Activated CD8-positive, alpha-beta memory T cell treated with anti-CD3 and anti-CD28 coated beads for 24 hours (primary cell): Measurements from ENCODE around the gene LRRC1.

Source experiments
- DNase-seq: peaks from one replicate; pipeline ENCODE4 v3.0.0-alpha.2; 2020

The LRRC1 gene

GRCh38 chr6:53896196-53896595, 101.4 kb downstream of the LRRC1 start:
- DNase-seq: no peak

GRCh38 chr6:53898026-53898795, 103.4 kb downstream of the LRRC1 start:
- no peak for DNase-seq

- no peak for DNase-seq
Measured at GRCh38 chr6:53899512-53899911, 104.7 kb downstream of the LRRC1 start.

GRCh38 chr6:53903357-53903756, 108.6 kb downstream of the LRRC1 start:
- DNase-seq: no peak

GRCh38 chr6:53906103-53906502, 111.3 kb downstream of the LRRC1 start:
- no peak for DNase-seq

GRCh38 chr6:53906842-53907241, 112.0 kb downstream of the LRRC1 start:
- no peak for DNase-seq

- no peak for DNase-seq
Measured at GRCh38 chr6:53910834-53911233, 116.0 kb downstream of the LRRC1 start.

GRCh38 chr6:53912661-53913060, 117.9 kb downstream of the LRRC1 start:
- no peak for DNase-seq

- DNase-seq: no peak
Measured at GRCh38 chr6:53913286-53913685, 118.5 kb downstream of the LRRC1 start.

GRCh38 chr6:53915026-53915691, 120.4 kb downstream of the LRRC1 start:
- DNase-seq: no peak

- DNase-seq: no peak
Measured at GRCh38 chr6:53916804-53917463, 122.1 kb downstream of the LRRC1 start.

GRCh38 chr6:53917464-53917842, 122.6 kb downstream of the LRRC1 start:
- no peak for DNase-seq

- DNase-seq: no peak
Measured at GRCh38 chr6:53918854-53919510, 124.2 kb downstream of the LRRC1 start.

- no peak for DNase-seq
Measured at GRCh38 chr6:53919881-53920360, 125.1 kb downstream of the LRRC1 start.

- no peak for DNase-seq
Measured at GRCh38 chr6:53920881-53921280, 126.1 kb downstream of the LRRC1 start.

- no peak for DNase-seq
Measured at GRCh38 chr6:53921639-53922038, 126.8 kb downstream of the LRRC1 start.

- no peak for DNase-seq
Measured at GRCh38 chr6:53922539-53922981, 127.8 kb downstream of the LRRC1 start.

- DNase-seq: no peak
Measured at GRCh38 chr6:53924277-53924676, 129.5 kb downstream of the LRRC1 start.

GRCh38 chr6:53924821-53925422, 130.1 kb downstream of the LRRC1 start:
- no peak for DNase-seq

GRCh38 chr6:53925891-53926290, 131.1 kb downstream of the LRRC1 start:
- no peak for DNase-seq

GRCh38 chr6:53926505-53926904, 131.7 kb downstream of the LRRC1 start:
- no peak for DNase-seq

GRCh38 chr6:53928641-53929040, 133.8 kb downstream of the LRRC1 start:
- no peak for DNase-seq
